ENCODE data around the gene VAPA.

Gene VAPA

DNA sequence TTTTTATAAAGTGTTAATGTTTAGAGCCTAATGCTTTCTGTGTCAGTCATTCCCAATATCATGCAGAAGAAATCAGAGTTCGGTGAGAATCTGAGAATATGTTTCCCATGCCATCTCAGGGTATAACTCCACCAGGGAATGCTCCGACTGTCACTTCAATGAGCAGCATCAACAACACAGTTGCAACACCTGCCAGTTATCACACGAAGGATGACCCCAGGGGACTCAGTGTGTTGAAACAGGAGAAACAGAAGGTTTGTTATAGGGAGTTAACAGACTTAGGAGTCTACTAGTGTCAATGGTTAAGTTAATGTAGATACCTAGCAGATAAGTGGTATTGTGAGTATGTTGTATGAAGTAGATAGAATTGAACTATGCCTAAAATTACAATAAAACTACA, 31.0 kb downstream of the VAPA start:
- DNase-seq (no peak), ATAC-seq (replicated peaks) (no peak)
- Mint-ChIP-seq H3K9me3 (no peaks in the 10 kb centered on the region), H3K4me1 (ENCODE audit: low read depth in 2 of 2) (peaks cover 2 to 19% of the 10 kb centered on the region in 2 donors), H3K27me3 (no peaks in the 10 kb centered on the region), H3K27ac (no peak overlapping the region), H3K4me3 (no peak overlapping the region), H3K36me3 (ENCODE audit: insufficient read depth) (peaks cover 67% of the 10 kb centered on the region)

- Mint-ChIP-seq H3K27me3 (no peaks in the 10 kb centered on the region), H3K36me3 (ENCODE audit: insufficient read depth) (peaks cover 65% of the 10 kb centered on the region), H3K27ac (peak overlapping the region in 1 of 2 donors; percentile 41), H3K4me3 (no peak overlapping the region), H3K9me3 (no peaks in the 10 kb centered on the region), H3K4me1 (ENCODE audit: low read depth in 2 of 2) (peaks cover 4 to 22% of the 10 kb centered on the region in 2 donors)
- no peak for DNase-seq
- no peak for ATAC-seq (replicated peaks)
These were observed 33.0 kb downstream of the VAPA start for GRCh38 chr18:9946831-9947230.

DNA sequence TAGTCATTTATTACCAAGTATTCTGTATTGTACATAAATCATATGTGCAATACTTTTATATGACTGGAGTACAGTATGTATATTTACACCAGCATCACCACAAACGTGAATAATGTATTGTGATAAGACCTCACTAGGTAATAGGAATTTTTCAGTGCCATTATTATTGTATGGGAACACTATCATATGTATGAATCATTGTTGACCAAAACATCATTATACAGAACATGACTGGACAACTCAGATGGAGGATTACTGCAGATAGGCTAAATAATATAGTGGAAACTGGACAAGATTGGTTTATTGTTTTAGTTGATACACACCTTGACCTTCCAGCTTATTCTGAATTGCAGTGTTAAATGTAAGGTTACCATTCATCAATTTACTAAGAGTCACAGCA, 33.4 kb downstream of the VAPA start:
- Mint-ChIP-seq H3K27me3 (no peaks in the 10 kb centered on the region), H3K36me3 (ENCODE audit: insufficient read depth) (peaks cover 67% of the 10 kb centered on the region), H3K4me3 (no peak overlapping the region), H3K27ac (peak overlapping the region in 1 of 2 donors; percentile 41), H3K4me1 (ENCODE audit: low read depth in 2 of 2) (peaks cover 6 to 25% of the 10 kb centered on the region in 2 donors), H3K9me3 (no peaks in the 10 kb centered on the region)
- ATAC-seq (replicated peaks) (no peak), DNase-seq (no peak)

DNA sequence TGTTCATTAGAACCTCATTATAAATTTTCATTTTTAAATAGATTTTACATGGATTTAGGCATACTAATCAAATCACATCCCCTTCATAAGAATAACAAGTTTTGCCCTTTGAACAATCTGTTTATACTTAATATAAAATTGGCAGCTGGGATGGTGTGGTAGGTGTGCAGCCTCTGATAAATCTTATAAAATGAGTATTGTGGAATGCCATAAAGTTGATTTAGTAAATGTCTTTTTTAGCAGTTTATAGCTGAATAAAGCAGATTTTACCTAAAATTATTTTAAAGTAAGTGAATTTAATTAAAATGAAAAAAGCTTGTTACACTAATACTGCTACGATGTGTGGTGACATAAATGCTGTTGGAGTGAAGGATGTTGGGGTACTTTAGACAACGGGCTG, 35.5 kb downstream of the VAPA start:
- ATAC-seq (replicated peaks) (no peak), DNase-seq (no peak)
- Mint-ChIP-seq H3K27ac (no peak overlapping the region), H3K4me3 (no peak overlapping the region), H3K9me3 (no peaks in the 10 kb centered on the region), H3K27me3 (no peaks in the 10 kb centered on the region), H3K4me1 (ENCODE audit: low read depth in 2 of 2) (peaks cover 6 to 24% of the 10 kb centered on the region in 2 donors), H3K36me3 (ENCODE audit: insufficient read depth) (peaks cover 71% of the 10 kb centered on the region)

GRCh38 chr18:9949861-9950260, 36.0 kb downstream of the VAPA start:
- Mint-ChIP-seq H3K4me1 (ENCODE audit: low read depth in 2 of 2) (peaks cover 6 to 24% of the 10 kb centered on the region in 2 donors), H3K4me3 (no peak overlapping the region), H3K36me3 (ENCODE audit: insufficient read depth) (peaks cover 71% of the 10 kb centered on the region), H3K9me3 (no peaks in the 10 kb centered on the region), H3K27me3 (no peaks in the 10 kb centered on the region), H3K27ac (no peak overlapping the region)
- DNase-seq (no peak), ATAC-seq (replicated peaks) (no peak)

DNA sequence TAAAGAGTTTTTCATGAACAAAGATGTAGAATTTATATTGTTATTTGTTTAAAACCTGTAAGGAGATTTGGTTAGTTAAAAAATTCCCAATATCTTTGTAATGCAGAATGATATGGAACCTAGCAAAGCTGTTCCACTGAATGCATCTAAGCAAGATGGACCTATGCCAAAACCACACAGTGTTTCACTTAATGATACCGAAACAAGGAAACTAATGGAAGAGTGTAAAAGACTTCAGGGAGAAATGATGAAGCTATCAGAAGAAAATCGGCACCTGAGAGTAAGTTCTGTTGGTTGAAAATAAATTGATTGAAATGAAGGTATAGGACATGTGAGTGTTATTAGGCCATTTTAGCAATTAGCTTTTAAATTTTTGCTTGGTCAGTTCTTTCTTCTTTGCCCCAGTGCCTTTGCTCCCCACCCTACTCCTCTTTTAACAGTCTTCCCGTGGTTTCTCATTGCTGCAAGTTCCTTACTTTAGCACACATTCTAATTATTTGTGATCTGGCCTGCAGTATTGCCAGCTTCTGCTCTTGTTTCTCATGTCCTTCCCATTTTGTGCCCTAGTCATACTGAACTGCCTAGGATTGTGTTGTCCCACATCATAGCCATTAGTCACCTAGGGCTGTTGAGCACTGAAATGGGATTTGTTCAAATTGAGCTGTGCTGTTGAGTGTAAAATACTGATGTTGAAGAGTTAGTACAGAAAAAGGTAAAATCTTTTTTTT, 36.6 kb downstream of the VAPA start:
- H3K4me1 Mint-ChIP-seq (ENCODE audit: low read depth in 2 of 2): peaks cover 6 to 24% of the 10 kb centered on the region in 2 donors
- H3K27ac Mint-ChIP-seq: no peak overlapping the region
- H3K9me3 Mint-ChIP-seq: no peaks in the 10 kb centered on the region
- H3K36me3 Mint-ChIP-seq (ENCODE audit: insufficient read depth): peaks cover 70% of the 10 kb centered on the region
- H3K27me3 Mint-ChIP-seq: no peaks in the 10 kb centered on the region
- DNase-seq (no peak), ATAC-seq (replicated peaks) (no peak)
- H3K4me3 Mint-ChIP-seq: no peak overlapping the region

DNA sequence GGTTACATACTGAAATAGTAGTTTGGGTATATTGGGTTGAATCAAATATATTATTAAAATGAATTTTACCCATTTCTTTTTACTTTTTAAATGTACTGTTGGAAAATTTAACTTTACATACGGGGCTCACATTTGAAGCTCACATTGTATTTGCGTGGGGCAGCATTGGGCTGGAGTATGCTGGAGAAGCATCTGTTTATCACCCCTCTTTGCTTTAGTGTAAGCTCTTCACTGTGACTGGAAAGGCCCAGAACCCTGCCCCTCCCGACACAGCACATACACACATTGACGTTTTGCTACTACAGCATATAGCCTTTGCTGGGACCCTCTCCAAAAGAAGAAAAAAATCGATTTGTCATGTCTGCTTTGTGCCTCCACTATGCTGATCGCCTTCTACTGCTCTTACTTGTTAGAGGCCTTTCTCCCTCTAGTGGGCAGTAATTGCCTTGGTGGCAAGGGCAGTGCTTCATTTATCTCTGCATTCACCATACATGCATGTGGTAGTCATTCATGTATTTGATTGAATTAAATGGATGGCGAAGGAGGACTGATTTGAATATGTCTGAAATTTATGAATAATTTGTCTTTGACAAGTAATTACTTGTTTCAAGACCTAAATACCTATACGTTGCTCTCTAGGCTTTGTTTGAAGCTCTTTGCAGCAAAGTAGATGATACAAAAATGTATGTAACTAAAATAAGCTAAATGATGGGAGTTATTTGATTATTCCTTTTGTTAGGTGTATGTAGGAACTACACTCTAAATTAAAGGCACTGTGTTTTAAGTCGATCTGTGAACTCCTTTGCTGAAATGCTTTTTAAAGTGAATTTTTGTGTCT, 37.4 kb downstream of the VAPA start:
- peak overlapping the region in 1 of 2 donors; percentile 75 for H3K27ac Mint-ChIP-seq
- DNase-seq (no peak), ATAC-seq (replicated peaks) (peak; percentile 62)

GRCh38 chr18:9952633-9953416, 39.0 kb downstream of the VAPA start:
- DNase-seq (no peak), ATAC-seq (replicated peaks) (no peak)
- Mint-ChIP-seq H3K4me1 (ENCODE audit: low read depth in 2 of 2) (peaks cover 6 to 24% of the 10 kb centered on the region in 2 donors), H3K9me3 (no peaks in the 10 kb centered on the region), H3K27me3 (no peaks in the 10 kb centered on the region), H3K4me3 (no peak overlapping the region), H3K36me3 (ENCODE audit: insufficient read depth) (peaks cover 60% of the 10 kb centered on the region), H3K27ac (no peak overlapping the region)

More for the DNA sequence above, 37.4 kb downstream of the VAPA start:
- peaks cover 63% of the 10 kb centered on the region for H3K36me3 Mint-ChIP-seq (ENCODE audit: insufficient read depth)
- no peaks in the 10 kb centered on the region for H3K27me3 Mint-ChIP-seq
- H3K4me3 Mint-ChIP-seq: no peak overlapping the region
- H3K9me3 Mint-ChIP-seq: no peaks in the 10 kb centered on the region
- H3K4me1 Mint-ChIP-seq (ENCODE audit: low read depth in 2 of 2): peaks cover 6 to 24% of the 10 kb centered on the region in 2 donors

- ATAC-seq (replicated peaks) (no peak), DNase-seq (no peak)
- Mint-ChIP-seq H3K27ac (no peak overlapping the region), H3K36me3 (ENCODE audit: insufficient read depth) (peaks cover 23% of the 10 kb centered on the region), H3K27me3 (no peaks in the 10 kb centered on the region), H3K9me3 (no peaks in the 10 kb centered on the region), H3K4me3 (no peak overlapping the region), H3K4me1 (ENCODE audit: low read depth in 2 of 2) (peaks cover 4 to 7% of the 10 kb centered on the region in 2 donors)
These were observed 45.1 kb downstream of the VAPA start for GRCh38 chr18:9958861-9959399.

DNA sequence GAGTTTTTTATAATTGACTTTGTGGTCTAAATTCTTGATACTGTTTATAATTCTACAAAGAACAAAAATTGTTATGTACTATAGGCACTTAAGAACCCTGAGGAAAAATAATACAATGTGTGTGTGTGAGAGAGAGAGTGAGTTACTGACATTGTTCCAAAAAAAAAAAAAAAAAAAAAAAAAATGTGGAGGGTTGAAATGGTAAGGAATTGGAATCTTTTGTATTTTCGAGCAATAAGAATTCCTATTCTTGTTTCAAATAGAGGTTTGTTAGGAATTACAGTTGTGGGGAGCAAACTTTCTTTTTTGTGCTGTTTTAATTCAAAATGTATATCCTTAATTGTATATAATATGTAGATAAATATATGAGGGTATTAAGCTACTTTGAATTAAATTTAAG, 45.7 kb downstream of the VAPA start:
- H3K27me3 Mint-ChIP-seq: no peaks in the 10 kb centered on the region
- no peak for ATAC-seq (replicated peaks)
- no peaks in the 10 kb centered on the region for H3K9me3 Mint-ChIP-seq
- DNase-seq: no peak
- H3K4me3 Mint-ChIP-seq: no peak overlapping the region
- no peak overlapping the region for H3K27ac Mint-ChIP-seq
- H3K36me3 Mint-ChIP-seq (ENCODE audit: insufficient read depth): peaks cover 18% of the 10 kb centered on the region
- H3K4me1 Mint-ChIP-seq (ENCODE audit: low read depth in 2 of 2): peaks cover 4% of the 10 kb centered on the region in 2 donors

GRCh38 chr18:9960258-9960904, 46.6 kb downstream of the VAPA start:
- H3K9me3 Mint-ChIP-seq: no peaks in the 10 kb centered on the region
- no peak overlapping the region for H3K4me3 Mint-ChIP-seq
- no peaks in the 10 kb centered on the region for H3K27me3 Mint-ChIP-seq
- ATAC-seq (replicated peaks) (no peak), DNase-seq (no peak)
- peaks cover 11% of the 10 kb centered on the region for H3K36me3 Mint-ChIP-seq (ENCODE audit: insufficient read depth)
- no peak overlapping the region for H3K27ac Mint-ChIP-seq
- peaks cover 4% of the 10 kb centered on the region in 2 donors for H3K4me1 Mint-ChIP-seq (ENCODE audit: low read depth in 2 of 2)

- H3K27me3 Mint-ChIP-seq: no peaks in the 10 kb centered on the region
- H3K9me3 Mint-ChIP-seq: no peaks in the 10 kb centered on the region
- ATAC-seq (replicated peaks) (no peak), DNase-seq (no peak)
- no peak overlapping the region for H3K4me3 Mint-ChIP-seq
- no peak overlapping the region for H3K27ac Mint-ChIP-seq
- H3K36me3 Mint-ChIP-seq (ENCODE audit: insufficient read depth): peaks cover 11% of the 10 kb centered on the region
- peaks cover 6 to 11% of the 10 kb centered on the region in 2 donors for H3K4me1 Mint-ChIP-seq (ENCODE audit: low read depth in 2 of 2)
These were observed 47.2 kb downstream of the VAPA start for GRCh38 chr18:9961041-9961440.
